Kidney (tissue), 14 donors: Measurements from ENCODE around the gene TXNDC17. TPM values are rescaled to one million over a fixed set of nuclear protein-coding genes. Genes with fewer than 3 reads are reported as not detected.
"Not testable (repeated sequence)": the region's sequence is repeated elsewhere in the genome, so short reads cannot be mapped to it uniquely, and the experiment has no call there.

ENCODE experiments used
- DNase-seq, 5 donors: peaks; one replicate each; pipeline ENCODE4 v3.0.0-alpha.2; 2013 to 2020
- FAIRE-seq: peaks from 2 replicates; lab custom pipeline; 2012; peaks lifted over from hg19 to GRCh38; lab: Jason Lieb, UNC
- H3K27ac ChIP-seq, 2 donors: one replicate each; pipeline ENCODE4 v1.7.0; 2013; ENCODE audit warnings: low read depth in 2 of 2, low read length in 2 of 2, inconsistent platforms in 1 of 2
- H3K27me3 ChIP-seq: one replicate; pipeline ENCODE4 v1.7.1; 2013; ENCODE audit warnings: low read length, inconsistent platforms; ENCODE audit not compliant: control insufficient read depth, insufficient read depth
- H3K36me3 ChIP-seq, 3 donors: one replicate each; pipeline versions ENCODE4 v1.7.0 to v1.7.1; 2013; ENCODE audit warnings: low read length in 3 of 3, control low read depth in 1 of 3, inconsistent platforms in 1 of 3; ENCODE audit not compliant: insufficient read depth in 3 of 3, control insufficient read depth in 2 of 3
- H3K4me1 ChIP-seq, 3 donors: one replicate each; pipeline versions ENCODE4 v1.7.0 to v1.7.1; 2013; ENCODE audit warnings: low read length in 3 of 3, inconsistent platforms in 1 of 3, low read depth in 1 of 3; ENCODE audit not compliant: control insufficient read depth in 2 of 3, insufficient read depth in 2 of 3
- H3K4me3 ChIP-seq, 3 donors: one replicate each; pipeline versions ENCODE4 v1.7.0 to v1.8.1; 2013; ENCODE audit warnings: low read length in 3 of 3, control low read depth in 1 of 3, inconsistent platforms in 1 of 3
- H3K9ac ChIP-seq, 3 donors: one replicate each; pipeline versions ENCODE4 v1.7.0 to v1.7.1; 2013; ENCODE audit warnings: low read length in 3 of 3, control low read depth in 1 of 3, inconsistent platforms in 1 of 3
- H3K9me3 ChIP-seq, 3 donors: one replicate each; pipeline versions ENCODE4 v1.7.0 to v1.7.1; 2013; ENCODE audit warnings: low read length in 3 of 3, control low read depth in 1 of 3, inconsistent platforms in 1 of 3; ENCODE audit not compliant: control insufficient read depth in 2 of 3, insufficient read depth in 1 of 3
- CTCF ChIP-seq: IDR thresholded peaks from 3 replicates; pipeline ENCODE4 v1.5.1; 2012; ENCODE audit warnings: mild to moderate bottlenecking, moderate library complexity, borderline replicate concordance; ENCODE audit not compliant: insufficient read depth; ENCODE audit errors: extremely low read depth
- intact Hi-C: fragments of 100-400 bp; cut with DNase I; formaldehyde crosslinking; loops from one replicate; pipeline ENCODE4 v1.11.1; 2022
- polyA plus RNA-seq: library from polyadenylated mRNA; stranded (reverse); fragments of 350-450 nt; fragmentation: Illumina TruSeq; extraction: RNeasy Lipid Tissue Mini Kit (QIAGEN cat#74804); gene quantifications from one replicate; pipeline ENCODE4 v1.2.3, GENCODE V29; 2014; ENCODE audit warnings: low read depth, low replicate concordance; ENCODE audit not compliant: insufficient read depth
- total RNA-seq: library from RNA; stranded (reverse); fragmentation: NEBNext Ultra II Directional; extraction: Animal tissue kit (Norgen Biotek cat#: 25700); gene quantifications from one replicate; pipeline ENCODE4 v1.2.1, GENCODE V29; 2021
- donor health status: control.
- donor health status: control.
- donor health status: control.
- donor health status: control.
- donor health status: control.
- donor health status: DM: yes; HTN: yes; CAD: no.
- donor health status: Normal renal cell carcinoma (clear cell type).

Gene TXNDC17
- total and polyA plus RNA-seq, 2 donors from 2014 or later: 56.7 to 394 TPM

GRCh38 chr17:6657633-6658287, 16.9 kb downstream of the TXNDC17 start:
- H3K4me3 ChIP-seq: no peak overlapping the region
- no peak for TF ChIP-seq CTCF
- no peaks in the 10 kb centered on the region for H3K9me3 ChIP-seq
- no peak for FAIRE-seq
- H3K27me3 ChIP-seq: peaks cover 10% of the 10 kb centered on the region
- no peak overlapping the region for H3K9ac ChIP-seq
- intact Hi-C loops: no loop called here
- H3K4me1 ChIP-seq: peaks cover 8 to 13% (median 13%) of the 10 kb centered on the region in 3 donors
- no peak overlapping the region for H3K27ac ChIP-seq
- no peaks in the 10 kb centered on the region for H3K36me3 ChIP-seq
- no peak for DNase-seq

GRCh38 chr17:6658411-6658810, 17.6 kb downstream of the TXNDC17 start:
- intact Hi-C loops, H3K27ac ChIP-seq: not testable (repeated sequence)

GRCh38 chr17:6660101-6660500, 19.2 kb downstream of the TXNDC17 start:
- FAIRE-seq (no peak), DNase-seq (no peak)
- H3K27me3 ChIP-seq: peaks cover 2% of the 10 kb centered on the region
- H3K9ac ChIP-seq: no peak overlapping the region
- no peak overlapping the region for H3K27ac ChIP-seq
- intact Hi-C loops: no loop called here
- peaks cover 0 to 3% (median 3%) of the 10 kb centered on the region in 3 donors for H3K4me1 ChIP-seq
- H3K4me3 ChIP-seq: no peak overlapping the region
- H3K9me3 ChIP-seq: no peaks in the 10 kb centered on the region
- TF ChIP-seq CTCF: no peak
- no peaks in the 10 kb centered on the region for H3K36me3 ChIP-seq

More at GRCh38 chr17:6658411-6658810, 17.6 kb downstream of the TXNDC17 start:
- not testable (repeated sequence) for H3K27me3 ChIP-seq, H3K9me3 ChIP-seq, DNase-seq, H3K4me3 ChIP-seq, H3K36me3 ChIP-seq, H3K9ac ChIP-seq, FAIRE-seq, H3K4me1 ChIP-seq

GRCh38 chr17:6660805-6661463, 20.1 kb downstream of the TXNDC17 start:
- Histone ChIP-seq H3K4me3 (no peak overlapping the region), H3K4me1 (no peaks in the 10 kb centered on the region), H3K9me3 (no peaks in the 10 kb centered on the region), H3K27me3 (no peaks in the 10 kb centered on the region), H3K27ac (no peak overlapping the region), H3K36me3 (no peaks in the 10 kb centered on the region), H3K9ac (no peak overlapping the region)
- no peak for DNase-seq
- TF ChIP-seq CTCF: no peak
- FAIRE-seq: no peak
- intact Hi-C loops: no loop called here
